HG02852 (cell line): ENCODE data around the gene MIOX.
A peak's percentile ranks its signal among the peaks of the same experiment; 100 is the strongest.

Experiments
- ATAC-seq: cut with Tn5 transposase; IDR thresholded peaks from one replicate; pipeline ENCODE4 v1.9.1; 2021; ENCODE audit warnings: mild to moderate bottlenecking, moderate library complexity; ENCODE audit not compliant: unreplicated experiment

The MIOX gene

GRCh38 chr22:50471962-50472361, 14.7 kb upstream of the MIOX start:
- ATAC-seq = no peak

- ATAC-seq = no peak
Measured at GRCh38 chr22:50473088-50473487, 13.6 kb upstream of the MIOX start.

DNA sequence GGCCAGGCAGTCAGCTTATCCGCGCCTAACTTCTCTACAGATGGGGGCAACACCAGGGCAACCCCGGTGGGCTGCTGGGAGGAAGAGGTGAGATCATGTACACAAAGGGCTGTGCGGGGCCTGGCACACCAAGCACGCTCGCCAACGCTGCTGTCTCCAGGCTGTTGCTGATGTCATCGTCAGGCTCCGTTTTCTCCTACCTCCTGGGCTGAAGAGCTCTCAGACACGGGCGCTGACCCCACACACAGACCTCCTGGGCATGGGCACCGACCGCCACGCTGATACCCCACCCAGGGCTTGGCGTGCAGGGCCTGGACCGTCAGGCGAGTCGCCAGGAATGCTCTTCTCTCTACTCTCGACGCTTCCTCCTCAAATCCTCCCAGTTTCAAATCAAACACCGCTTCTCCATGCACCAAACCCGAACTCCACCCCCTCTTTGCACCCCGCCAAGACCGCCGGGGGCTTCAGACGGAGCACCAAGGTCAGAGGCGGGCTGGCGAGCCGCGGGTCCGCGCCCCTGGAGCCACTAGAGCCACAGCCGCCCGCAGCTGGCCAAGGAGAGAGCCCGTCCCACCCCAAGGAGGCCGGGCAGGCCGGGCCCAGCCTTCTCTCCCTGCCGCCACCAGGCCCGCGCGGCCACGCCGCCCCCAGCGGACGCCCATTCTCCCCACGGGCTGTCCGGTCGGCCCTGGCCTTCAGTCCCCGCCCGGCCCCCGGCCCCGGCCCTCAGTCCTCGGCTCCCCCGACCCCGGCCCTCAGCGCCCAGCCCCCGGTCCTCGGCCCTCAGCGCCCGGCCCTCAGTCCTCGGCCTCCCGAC, 12.6 kb upstream of the MIOX start:
- ATAC-seq = peak; percentile 4

DNA sequence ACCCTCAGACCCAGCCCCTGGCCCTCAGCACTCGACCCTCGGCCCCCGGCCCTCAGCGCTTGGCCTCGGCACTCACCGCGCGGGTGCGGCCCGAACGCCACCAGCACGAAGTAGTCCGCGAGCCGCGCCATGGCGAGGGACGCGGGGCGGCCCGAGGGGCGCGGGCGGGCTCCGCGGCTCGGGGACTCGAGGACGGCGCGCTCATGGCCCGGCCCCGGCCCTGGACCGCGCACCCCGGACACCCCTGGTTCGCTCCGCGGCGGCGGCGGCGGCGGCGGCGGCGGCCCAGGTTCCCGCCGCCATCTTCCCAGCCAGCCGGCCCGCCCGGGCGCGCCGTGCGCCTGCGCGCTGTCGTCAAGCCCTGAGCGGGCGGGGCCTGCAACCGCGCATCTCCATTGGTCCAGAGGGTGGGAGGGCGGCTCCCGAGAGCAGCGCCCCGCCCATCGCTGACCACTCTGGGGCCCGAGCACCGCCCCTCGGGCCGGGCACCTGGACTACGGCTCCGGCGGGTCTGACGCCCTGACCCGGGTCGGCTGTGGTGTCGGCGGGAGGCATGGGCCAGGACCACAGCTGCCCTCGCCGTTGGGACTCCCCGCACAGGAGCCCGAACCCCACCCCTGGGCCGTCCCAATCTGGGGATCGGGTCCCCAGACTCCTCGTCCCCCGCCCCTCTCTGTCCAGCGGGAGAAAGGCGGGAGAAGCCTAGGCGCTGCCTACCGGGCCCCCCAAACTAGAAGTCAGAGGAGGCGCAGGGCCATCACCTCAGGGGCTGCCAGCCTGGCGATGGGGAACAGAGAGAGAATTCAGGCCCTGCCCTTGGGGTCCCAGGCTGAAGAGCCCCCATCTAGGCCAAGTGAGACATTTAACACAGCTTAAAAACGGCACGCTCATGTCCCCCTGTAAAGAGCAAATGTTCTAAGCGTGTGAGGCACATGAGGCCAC, 11.7 kb upstream of the MIOX start, which contains the start of gene SBF1:
Gene SBF1 (minus strand): TSS at position 326 of the 942 bp plus-strand sequence. CDS start 195 bp downstream, at position 131.
- ATAC-seq = peak; percentile 81

DNA sequence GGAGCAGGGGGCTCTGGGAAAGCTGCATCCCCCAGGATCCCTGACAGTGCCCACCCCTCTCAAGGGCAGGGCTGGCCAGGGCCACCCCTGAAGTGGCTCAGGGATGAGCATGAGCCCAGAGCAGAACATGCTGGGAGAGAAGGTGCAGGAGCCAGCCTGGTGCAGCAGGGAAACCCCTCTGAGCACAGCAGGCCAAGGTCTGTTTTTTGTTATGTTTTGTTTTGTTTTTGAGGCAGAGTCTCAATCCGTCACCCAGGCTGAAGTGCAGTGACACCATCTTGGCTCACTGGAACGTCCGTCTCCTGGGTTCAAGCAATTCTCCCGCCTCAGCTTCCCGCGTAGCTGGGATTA, 11.0 kb upstream of the MIOX start:
- no peak for ATAC-seq

- no peak for ATAC-seq
Measured at GRCh38 chr22:50476868-50477267, 9.8 kb upstream of the MIOX start.

DNA sequence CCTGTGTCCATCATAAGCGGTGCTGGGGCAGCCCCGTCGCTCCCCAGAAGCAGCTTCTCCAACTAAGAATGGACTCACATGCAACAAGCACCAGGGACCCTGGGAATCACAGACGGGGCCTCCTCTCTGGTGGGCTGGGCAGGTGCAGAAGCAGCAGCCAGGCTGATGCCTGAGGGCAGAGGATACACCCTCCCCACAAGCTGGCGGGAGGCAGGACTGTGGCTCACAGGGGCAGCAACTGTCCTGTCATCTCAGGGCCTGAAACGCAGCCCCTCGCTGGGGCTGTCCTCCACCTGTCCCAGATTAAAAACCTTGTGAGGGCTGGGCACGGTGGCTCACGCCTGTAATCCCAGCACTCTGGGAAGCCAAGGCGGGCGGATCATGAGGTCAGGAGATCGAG, 8.7 kb upstream of the MIOX start:
- no peak for ATAC-seq

DNA sequence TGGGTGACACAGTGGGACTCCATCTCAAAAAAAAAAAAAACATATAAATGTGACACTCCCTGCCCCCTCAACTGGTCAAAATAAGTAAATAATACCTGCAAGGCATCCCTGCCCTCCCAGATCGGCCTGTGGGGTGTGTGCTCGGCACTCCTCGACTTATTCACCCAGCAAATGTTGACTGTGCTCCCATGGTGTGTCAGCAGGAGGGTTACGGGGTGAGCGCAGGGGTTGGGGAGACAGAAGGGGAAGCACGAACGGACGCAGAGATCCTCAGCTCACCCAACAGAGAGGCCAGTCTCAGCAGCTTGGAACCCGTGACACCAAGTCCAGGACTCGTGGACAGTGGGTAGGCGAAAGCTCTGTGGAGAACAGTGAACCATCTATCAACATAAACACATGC, 6.9 kb upstream of the MIOX start:
- ATAC-seq = no peak

- ATAC-seq = no peak
Measured at GRCh38 chr22:50481045-50481439, 5.6 kb upstream of the MIOX start.

DNA sequence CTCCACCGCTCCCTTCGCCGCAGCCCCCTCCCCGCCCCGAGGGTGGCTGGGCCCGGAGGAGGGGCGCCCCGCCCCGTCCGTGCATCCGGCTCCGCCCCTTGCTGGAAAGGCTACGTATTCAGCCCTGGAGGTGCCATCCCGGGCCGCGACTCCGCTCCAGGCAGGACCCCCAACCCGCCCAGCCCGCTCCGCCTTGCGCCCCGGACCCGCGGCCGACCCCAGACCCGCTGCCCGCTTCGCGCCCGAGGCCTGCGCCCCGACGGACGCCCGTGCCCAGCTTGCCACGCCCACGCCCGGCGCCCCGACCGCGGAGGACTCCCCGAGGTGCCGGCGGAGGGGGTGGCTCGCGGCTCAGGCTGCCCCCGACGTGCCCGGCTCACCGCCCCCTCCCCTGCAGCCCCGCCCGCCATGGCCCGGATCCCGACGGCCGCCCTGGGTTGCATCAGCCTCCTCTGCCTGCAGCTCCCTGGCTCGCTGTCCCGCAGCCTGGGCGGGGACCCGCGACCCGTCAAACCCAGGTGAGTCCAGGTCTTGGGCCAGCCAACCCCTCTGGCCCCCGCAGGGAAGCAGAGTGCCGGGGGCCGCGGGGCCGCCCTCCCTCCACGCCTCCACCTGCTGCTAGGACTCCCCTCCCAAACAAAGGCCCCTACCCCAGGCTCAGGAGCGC, 5.1 kb upstream of the MIOX start, which contains the start of gene ADM2:
Gene ADM2 (plus strand): TSS at position 104 of the 667 bp plus-strand sequence. CDS start 305 bp downstream, at position 409.
- ATAC-seq = no peak

- no peak for ATAC-seq
Measured at GRCh38 chr22:50482107-50483074, 4.3 kb upstream of the MIOX start.

- no peak for ATAC-seq
Measured at GRCh38 chr22:50483106-50483505, 3.6 kb upstream of the MIOX start.

- ATAC-seq = no peak
Measured at GRCh38 chr22:50483556-50483955, 3.1 kb upstream of the MIOX start.

DNA sequence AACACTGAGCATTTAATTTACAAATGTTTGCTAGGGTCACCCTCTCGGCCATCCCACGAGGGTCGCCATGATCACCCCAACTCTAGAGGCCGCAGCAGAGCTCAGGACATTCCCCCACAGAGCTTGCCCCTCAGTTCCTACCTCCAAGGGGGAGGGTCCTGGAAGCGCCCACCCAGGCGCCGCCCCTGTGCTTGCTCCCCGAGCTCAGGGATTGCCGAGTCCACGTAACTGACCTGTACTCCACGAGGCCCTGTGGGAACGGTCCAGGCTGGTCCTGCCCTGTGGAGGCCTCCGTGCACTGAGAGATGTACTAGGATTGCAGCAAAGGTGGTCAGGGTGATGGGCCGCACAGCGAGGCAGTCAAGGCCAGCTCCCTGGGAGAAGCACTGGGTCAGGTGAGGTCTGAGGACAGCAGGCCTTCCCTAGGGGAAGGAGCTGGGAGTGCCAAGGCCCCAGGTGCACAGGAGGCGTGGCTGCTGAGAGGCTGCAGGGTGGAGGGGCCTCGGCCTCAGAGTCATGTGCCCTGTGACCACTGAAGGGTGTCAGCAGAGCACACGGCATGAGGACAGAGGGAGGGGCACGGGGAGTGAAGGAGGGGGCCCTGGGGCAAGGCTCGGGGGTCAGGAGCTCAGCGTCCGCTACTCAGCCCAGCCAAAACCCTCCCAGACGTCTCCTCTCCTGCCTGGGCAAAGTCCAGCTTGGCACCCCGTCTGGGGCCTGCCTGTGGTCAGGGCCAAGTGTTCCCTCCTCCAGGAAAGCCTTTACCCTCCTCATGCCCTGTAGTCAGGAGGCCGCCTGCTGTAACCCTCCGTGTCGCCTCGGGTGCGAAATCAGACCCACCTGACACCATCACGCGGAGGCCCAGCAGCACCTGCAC, 2.4 kb upstream of the MIOX start:
- no peak for ATAC-seq

DNA sequence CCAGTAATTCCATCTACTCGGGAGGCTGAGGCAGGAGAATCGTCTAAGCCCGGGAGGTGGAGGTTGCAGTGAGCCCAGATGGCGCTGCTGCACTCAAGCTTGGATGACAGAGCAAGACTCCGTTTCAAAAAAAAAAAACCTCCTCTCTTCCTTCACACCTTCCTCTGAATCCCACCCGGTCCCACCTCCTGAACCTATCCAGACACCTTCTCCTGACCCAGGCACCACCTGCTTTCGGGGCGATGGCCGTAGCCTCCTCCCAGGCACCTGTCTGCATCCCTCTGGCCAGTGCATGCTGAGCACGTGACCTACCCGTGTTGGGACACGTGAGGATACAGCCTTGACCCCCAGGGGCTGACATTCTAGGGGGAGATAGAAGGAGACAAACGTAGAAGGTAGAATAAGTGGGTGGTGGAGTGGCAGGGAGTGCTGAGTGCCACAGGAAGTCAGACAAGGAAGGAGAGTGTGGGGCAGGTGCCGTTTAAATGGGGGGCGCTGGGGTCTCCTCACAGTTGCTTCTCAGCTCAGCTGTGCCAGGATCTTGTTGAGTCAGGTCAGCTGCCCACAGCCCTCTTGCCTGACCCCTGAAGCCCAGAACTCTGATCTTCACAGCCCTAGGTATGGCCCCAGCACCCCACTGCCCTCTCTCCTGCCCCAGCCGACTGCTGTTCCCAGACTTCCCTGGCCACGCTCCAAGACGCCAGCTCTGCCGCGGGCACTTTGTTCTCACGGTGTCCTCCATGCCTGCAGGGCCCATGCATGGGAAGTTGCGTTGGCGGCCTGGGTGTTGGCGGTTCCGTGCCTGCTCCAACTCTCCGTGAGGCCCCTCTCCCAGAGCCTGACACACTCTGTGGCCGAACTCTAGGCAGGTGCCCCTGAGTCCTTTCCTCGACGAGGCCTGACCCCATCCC, 1.2 kb upstream of the MIOX start:
- no peak for ATAC-seq

DNA sequence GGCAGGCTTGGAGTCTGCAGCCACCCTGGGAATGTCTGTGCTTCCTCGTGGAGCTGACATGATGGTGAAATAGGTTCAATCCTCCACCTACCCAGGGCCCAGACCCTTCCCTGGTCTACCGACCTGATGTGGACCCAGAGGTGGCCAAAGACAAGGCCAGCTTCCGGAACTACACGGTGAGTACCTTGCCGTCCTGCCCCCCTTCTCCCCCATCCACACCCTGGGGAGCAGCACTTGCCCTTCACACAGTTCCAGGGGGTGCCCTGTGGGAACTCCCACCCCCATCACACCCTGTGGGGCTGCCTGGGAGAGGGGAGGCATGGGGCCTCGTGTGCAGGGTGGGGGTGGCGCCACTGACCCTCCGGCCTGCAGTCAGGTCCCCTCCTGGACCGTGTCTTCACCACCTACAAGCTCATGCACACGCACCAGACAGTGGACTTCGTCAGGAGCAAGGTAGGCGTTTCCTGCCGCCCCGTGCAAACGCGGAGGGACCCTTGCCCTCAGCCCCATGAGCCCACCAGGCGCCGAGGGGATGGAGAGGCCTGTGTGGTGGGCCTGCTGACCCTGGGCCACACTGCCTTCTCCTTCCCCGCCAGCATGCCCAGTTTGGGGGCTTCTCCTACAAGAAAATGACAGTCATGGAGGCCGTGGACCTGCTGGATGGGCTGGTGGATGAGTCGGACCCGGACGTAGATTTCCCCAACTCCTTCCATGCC, 789 bp downstream of the MIOX start:
- ATAC-seq = no peak

DNA sequence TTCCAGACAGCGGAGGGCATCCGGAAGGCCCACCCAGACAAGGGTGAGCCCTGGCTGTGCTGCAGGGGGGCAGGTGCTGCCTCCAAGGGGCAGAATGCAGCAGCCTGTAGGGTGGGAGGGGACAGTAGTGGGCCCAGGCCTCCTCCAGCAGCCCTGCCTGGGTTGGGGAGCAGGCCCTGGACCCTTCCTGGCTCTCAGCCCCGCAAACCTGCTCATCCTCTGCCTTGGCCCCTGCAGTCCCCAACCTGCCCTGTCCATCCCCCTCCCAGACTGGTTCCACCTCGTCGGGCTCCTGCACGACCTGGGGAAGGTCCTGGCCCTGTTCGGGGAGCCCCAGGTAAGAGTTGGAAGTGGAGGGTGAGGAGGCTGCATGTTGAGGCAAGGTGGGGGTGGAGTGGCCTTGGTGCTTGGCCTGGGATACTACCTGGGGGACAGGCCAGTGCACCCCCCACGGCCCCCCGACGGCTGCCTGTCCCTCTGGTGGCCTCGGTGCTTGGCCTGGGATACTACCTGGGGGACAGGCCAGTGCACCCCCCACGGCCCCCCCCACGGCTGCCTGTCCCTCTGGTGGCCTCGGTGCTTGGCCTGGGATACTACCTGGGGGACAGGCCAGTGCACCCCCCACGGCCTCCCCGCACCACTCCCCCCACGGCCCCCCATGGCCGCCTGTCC, 1.5 kb downstream of the MIOX start:
- ATAC-seq = no peak
